ENCODE results near the gene SLC10A1. TPM values are rescaled to one million over a fixed set of nuclear protein-coding genes. Genes with fewer than 3 reads are reported as not detected.
"Not testable (repeated sequence)": the region's sequence is repeated elsewhere in the genome, so short reads cannot be mapped to it uniquely, and the experiment has no call there.

SLC10A1 gene
- total RNA-seq, 2 experiments from 2014 or later, result not detected

- Histone ChIP-seq H2AFZ (ENCODE audit: low read length) (no peak overlapping the region), H3K4me1 (ENCODE audit: insufficient read depth, low read length, poor library complexity, severe bottlenecking) (peaks cover 8% of the 10 kb centered on the region), H3K9me2 (ENCODE audit: insufficient read depth, low read length) (no peaks in the 10 kb centered on the region), H3K36me3 (ENCODE audit: insufficient read depth, low read length) (no peaks in the 10 kb centered on the region), H3K4me2 (ENCODE audit: low read length) (no peak overlapping the region), H3K4me3 (ENCODE audit: low read depth, low read length, poor library complexity, severe bottlenecking) (no peak overlapping the region), H3K9me3 (ENCODE audit: low read length) (no peaks in the 10 kb centered on the region), H3K27ac (ENCODE audit: low read depth, low read length, poor library complexity, severe bottlenecking) (no peak overlapping the region), H4K20me1 (ENCODE audit: insufficient read depth, low read length) (no peaks in the 10 kb centered on the region), H3K79me2 (ENCODE audit: insufficient read depth, low read depth, low read length) (no peaks in the 10 kb centered on the region)
- CTCF ChIA-PET (ENCODE audit: unreplicated experiment), result interaction anchor here (0.6 kb wide), 1 partner anchor 104 kb away, joined by 3 read pairs; no protein-coding TSS in a partner anchor
- intact Hi-C loops (cut with micrococcal nuclease; ENCODE audit: unreplicated experiment), result no loop called here
- POLR2A ChIA-PET, result interaction anchor here (0.7 to 1.3 kb wide), 2 partner anchors 9 to 80 kb away, joined by 3 read pairs; no protein-coding TSS in a partner anchor
- TF ChIP-seq, protein P1, sequence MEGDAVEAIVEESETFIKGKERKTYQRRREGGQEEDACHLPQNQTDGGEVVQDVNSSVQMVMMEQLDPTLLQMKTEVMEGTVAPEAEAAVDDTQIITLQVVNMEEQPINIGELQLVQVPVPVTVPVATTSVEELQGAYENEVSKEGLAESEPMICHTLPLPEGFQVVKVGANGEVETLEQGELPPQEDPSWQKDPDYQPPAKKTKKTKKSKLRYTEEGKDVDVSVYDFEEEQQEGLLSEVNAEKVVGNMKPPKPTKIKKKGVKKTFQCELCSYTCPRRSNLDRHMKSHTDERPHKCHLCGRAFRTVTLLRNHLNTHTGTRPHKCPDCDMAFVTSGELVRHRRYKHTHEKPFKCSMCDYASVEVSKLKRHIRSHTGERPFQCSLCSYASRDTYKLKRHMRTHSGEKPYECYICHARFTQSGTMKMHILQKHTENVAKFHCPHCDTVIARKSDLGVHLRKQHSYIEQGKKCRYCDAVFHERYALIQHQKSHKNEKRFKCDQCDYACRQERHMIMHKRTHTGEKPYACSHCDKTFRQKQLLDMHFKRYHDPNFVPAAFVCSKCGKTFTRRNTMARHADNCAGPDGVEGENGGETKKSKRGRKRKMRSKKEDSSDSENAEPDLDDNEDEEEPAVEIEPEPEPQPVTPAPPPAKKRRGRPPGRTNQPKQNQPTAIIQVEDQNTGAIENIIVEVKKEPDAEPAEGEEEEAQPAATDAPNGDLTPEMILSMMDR (conservative IDR thresholded peaks at IDR 0.05; ENCODE audit: low read length), result no peak
- no peak for TF ChIP-seq EZH2phosphoT487 (IDR thresholded peaks at IDR 0.05; ENCODE audit: borderline replicate concordance, low read depth, low read length)
- no TSS peak for BruUV-seq (replicated peaks)
- no peak for DNase-seq (ENCODE audit: low spot score)
Observed at GRCh38 chr14:69750495-69750894, 46.5 kb downstream of the SLC10A1 start.

DNA sequence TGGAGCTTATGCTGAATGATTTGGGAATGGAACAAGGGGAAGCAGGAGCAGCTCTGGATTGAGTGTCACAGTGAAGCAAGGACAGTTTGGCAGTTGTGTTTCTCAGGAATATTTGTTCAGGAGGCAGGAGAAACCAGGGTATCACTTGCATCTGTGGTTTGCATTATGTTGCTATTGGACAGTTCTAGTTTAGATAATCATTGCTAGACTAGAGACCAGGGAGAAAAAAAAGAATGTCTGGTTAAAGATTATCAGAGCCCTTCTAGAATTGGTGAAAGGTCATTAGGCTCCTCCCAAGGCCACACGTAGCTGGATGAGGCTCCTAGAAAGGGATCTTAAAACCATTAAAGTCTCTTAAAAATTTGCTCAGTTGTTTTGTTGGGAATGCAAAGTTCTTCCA lies 47.1 kb downstream of the SLC10A1 start:
- Histone ChIP-seq H3K9me3 (ENCODE audit: low read length) (no peaks in the 10 kb centered on the region), H3K79me2 (ENCODE audit: insufficient read depth, low read depth, low read length) (no peaks in the 10 kb centered on the region), H3K4me1 (ENCODE audit: insufficient read depth, low read length, poor library complexity, severe bottlenecking) (peaks cover 8% of the 10 kb centered on the region), H3K36me3 (ENCODE audit: insufficient read depth, low read length) (no peaks in the 10 kb centered on the region), H4K20me1 (ENCODE audit: insufficient read depth, low read length) (no peaks in the 10 kb centered on the region), H3K4me2 (ENCODE audit: low read length) (no peak overlapping the region), H3K27ac (ENCODE audit: low read depth, low read length, poor library complexity, severe bottlenecking) (no peak overlapping the region), H3K4me3 (ENCODE audit: low read depth, low read length, poor library complexity, severe bottlenecking) (no peak overlapping the region), H2AFZ (ENCODE audit: low read length) (no peak overlapping the region), H3K9me2 (ENCODE audit: insufficient read depth, low read length) (no peaks in the 10 kb centered on the region)
- intact Hi-C loops (cut with micrococcal nuclease; ENCODE audit: unreplicated experiment), result no loop called here
- TF ChIP-seq, protein P1 (conservative IDR thresholded peaks at IDR 0.05; ENCODE audit: low read length), result no peak
- TF ChIP-seq EZH2phosphoT487 (IDR thresholded peaks at IDR 0.05; ENCODE audit: borderline replicate concordance, low read depth, low read length), result no peak
- no peak for DNase-seq (ENCODE audit: low spot score)
- CTCF ChIA-PET (ENCODE audit: unreplicated experiment), result no interaction called here
- BruUV-seq (replicated peaks), result no TSS peak
- POLR2A ChIA-PET, result interaction anchor here (0.7 to 1.3 kb wide), 2 partner anchors 10 to 79 kb away, joined by 3 read pairs; no protein-coding TSS in a partner anchor

GRCh38 chr14:69741055-69741454 lies 56.0 kb downstream of the SLC10A1 start:
- Histone ChIP-seq H3K27ac (ENCODE audit: low read depth, low read length, poor library complexity, severe bottlenecking) (no peak overlapping the region), H3K36me3 (ENCODE audit: insufficient read depth, low read length) (no peaks in the 10 kb centered on the region), H2AFZ (ENCODE audit: low read length) (no peak overlapping the region), H4K20me1 (ENCODE audit: insufficient read depth, low read length) (no peaks in the 10 kb centered on the region), H3K4me2 (ENCODE audit: low read length) (no peak overlapping the region), H3K9me2 (ENCODE audit: insufficient read depth, low read length) (no peaks in the 10 kb centered on the region), H3K79me2 (ENCODE audit: insufficient read depth, low read depth, low read length) (no peaks in the 10 kb centered on the region), H3K9me3 (ENCODE audit: low read length) (peaks cover 11% of the 10 kb centered on the region; the same call in 1 of the 2 replicates), H3K4me1 (ENCODE audit: insufficient read depth, low read length, poor library complexity, severe bottlenecking) (no peaks in the 10 kb centered on the region), H3K4me3 (ENCODE audit: low read depth, low read length, poor library complexity, severe bottlenecking) (no peak overlapping the region)
- CTCF ChIA-PET (ENCODE audit: unreplicated experiment), result no interaction called here
- BruUV-seq (replicated peaks), result no TSS peak
- no peak for DNase-seq (ENCODE audit: low spot score)
- TF ChIP-seq, protein P1 (conservative IDR thresholded peaks at IDR 0.05; ENCODE audit: low read length), result no peak
- TF ChIP-seq EZH2phosphoT487 (IDR thresholded peaks at IDR 0.05; ENCODE audit: borderline replicate concordance, low read depth, low read length), result no peak
- intact Hi-C loops (cut with micrococcal nuclease; ENCODE audit: unreplicated experiment), result no loop called here
- POLR2A ChIA-PET, result no interaction called here

DNA sequence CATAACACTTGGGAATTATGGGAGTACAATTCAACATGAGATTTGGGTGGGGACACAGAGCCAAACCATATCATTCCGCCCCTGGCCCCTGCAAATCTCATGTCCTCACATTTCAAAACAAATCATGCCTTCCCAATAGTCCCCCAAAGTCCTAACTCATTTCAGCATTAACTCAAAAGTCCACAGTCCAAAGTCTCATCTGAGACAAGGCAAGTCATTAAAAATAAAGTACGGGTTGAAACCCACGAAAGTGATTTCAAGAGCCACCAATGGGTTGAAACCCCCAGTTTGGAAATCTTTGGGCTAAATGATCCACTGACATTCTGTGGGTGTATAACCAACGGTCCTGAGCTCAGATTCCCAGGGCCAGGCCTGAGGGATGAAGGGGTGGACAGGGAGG lies 60.6 kb downstream of the SLC10A1 start:
- POLR2A ChIA-PET, result interaction anchor here (0.5 to 0.8 kb wide), 3 partner anchors 9 to 217 kb away, joined by 3 to 4 read pairs (median 3); no protein-coding TSS in a partner anchor
- DNase-seq (ENCODE audit: low spot score); H3K4me1 ChIP-seq (ENCODE audit: insufficient read depth, low read length, poor library complexity, severe bottlenecking); H2AFZ ChIP-seq (ENCODE audit: low read length); H3K27ac ChIP-seq (ENCODE audit: low read depth, low read length, poor library complexity, severe bottlenecking); H4K20me1 ChIP-seq (ENCODE audit: insufficient read depth, low read length); H3K9me2 ChIP-seq (ENCODE audit: insufficient read depth, low read length); H3K9me3 ChIP-seq (ENCODE audit: low read length); CTCF ChIA-PET (ENCODE audit: unreplicated experiment); H3K79me2 ChIP-seq (ENCODE audit: insufficient read depth, low read depth, low read length); BruUV-seq (replicated peaks); H3K36me3 ChIP-seq (ENCODE audit: insufficient read depth, low read length); intact Hi-C loops (cut with micrococcal nuclease; ENCODE audit: unreplicated experiment); H3K4me3 ChIP-seq (ENCODE audit: low read depth, low read length, poor library complexity, severe bottlenecking); H3K4me2 ChIP-seq (ENCODE audit: low read length): not testable (repeated sequence)

Measured in OCI-LY7 (cell line).